GM10266 (cell line): ENCODE data around the gene RNF167.
"Not testable (repeated sequence)": the region's sequence is repeated elsewhere in the genome, so short reads cannot be mapped to it uniquely, and the experiment has no call there.

Experiments used
- DNase-seq: peaks from one replicate; pipeline ENCODE4 v3.0.0; 2012; ENCODE audit errors: extremely low spot score
- TF ChIP-seq, protein P1 (sequence below): IDR thresholded peaks from 2 replicates; pipeline ENCODE4 v1.5.1; 2012; ENCODE audit warnings: mild to moderate bottlenecking, low read depth; ENCODE audit not compliant: control insufficient read depth, insufficient read depth; ENCODE audit errors: missing control alignments

RNF167 gene

DNA sequence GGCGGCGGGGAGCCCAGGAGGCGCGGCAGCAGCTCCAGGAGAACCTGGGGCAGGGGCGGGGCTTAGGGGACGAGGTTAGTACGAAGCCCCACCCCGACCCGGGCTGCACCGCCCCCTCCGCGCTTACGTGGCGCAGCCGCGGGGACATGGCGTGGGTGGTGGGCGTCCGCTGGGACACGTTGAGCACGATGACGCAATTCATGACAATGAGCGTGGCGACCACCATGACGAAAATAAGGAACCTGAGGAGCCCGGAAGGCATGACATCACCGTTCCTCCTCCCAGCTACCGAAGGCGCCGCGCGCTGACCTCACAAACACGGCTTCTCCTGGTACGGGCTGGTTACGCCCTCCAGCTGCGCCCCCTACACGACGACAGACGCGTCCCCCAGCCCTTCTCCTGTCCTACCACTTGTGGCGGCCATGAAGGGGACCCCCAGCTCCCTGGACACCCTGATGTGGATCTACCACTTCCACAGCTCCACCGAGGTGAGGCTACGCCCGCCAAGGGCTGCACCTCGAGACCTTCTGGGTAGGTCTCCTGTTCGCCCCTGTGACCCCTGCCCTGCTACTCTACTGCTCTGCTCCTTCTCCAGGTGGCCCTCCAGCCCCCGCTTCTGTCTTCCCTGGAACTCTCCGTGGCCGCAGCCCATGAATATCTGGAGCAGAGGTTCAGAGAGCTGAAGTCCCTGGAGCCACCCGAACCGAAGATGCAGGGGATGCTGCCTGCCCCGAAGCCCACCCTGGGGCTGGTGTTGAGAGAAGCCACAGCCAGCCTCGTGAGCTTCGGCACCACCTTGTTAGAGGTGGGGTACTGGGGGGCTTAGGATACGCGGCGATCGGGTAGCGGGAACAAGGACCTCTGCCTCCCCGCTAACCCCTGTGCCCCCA, 40.5 kb upstream of the RNF167 start, which contains the start of gene C17orf107:
TSS of gene C17orf107 (plus strand) at position 196 of the 890 bp plus-strand sequence. CDS start at position 423, 227 bp downstream.
- TF ChIP-seq, protein P1, sequence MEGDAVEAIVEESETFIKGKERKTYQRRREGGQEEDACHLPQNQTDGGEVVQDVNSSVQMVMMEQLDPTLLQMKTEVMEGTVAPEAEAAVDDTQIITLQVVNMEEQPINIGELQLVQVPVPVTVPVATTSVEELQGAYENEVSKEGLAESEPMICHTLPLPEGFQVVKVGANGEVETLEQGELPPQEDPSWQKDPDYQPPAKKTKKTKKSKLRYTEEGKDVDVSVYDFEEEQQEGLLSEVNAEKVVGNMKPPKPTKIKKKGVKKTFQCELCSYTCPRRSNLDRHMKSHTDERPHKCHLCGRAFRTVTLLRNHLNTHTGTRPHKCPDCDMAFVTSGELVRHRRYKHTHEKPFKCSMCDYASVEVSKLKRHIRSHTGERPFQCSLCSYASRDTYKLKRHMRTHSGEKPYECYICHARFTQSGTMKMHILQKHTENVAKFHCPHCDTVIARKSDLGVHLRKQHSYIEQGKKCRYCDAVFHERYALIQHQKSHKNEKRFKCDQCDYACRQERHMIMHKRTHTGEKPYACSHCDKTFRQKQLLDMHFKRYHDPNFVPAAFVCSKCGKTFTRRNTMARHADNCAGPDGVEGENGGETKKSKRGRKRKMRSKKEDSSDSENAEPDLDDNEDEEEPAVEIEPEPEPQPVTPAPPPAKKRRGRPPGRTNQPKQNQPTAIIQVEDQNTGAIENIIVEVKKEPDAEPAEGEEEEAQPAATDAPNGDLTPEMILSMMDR = no peak
- peak; percentile 91 for DNase-seq

DNA sequence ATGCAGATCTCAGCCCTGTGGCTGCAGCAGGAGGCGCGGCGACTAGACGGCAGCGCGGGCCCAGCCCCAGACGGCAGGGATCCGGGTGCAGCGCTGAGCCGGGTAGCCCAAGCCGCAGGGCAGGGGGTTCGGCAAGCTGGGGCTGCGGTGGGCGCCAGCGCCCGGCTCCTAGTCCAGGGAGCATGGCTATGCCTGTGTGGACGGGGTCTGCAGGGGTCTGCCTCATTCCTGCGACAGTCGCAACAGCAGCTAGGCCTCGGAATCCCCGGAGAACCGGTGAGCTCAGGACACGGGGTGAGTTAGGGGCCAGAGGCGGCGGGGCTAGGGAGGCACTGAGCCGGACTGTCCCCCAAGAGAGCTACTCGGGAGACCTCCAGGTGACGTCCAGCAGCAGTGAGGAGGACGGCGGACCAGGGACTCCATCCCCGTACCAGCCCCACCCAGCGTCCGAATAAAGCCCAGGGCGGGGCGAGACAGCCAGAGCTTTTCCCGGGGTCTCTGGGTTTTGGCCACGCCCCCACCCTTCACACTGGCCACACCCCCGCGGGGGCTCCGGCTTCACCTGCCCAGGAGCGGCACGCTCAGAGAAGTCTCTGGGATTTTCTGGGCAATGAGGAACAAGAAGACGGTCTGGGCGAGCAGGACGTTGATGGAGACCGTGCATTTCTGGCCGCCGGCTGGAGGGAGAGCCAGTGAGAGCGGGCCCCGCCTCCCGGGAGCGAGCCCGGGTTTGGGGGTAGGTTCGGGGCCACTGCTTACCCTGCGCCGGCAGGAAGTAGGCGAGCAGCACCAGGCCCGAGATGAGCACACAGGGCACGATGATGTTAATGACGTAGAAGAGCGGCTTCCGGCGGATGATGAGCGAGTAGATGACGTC, 39.6 kb upstream of the RNF167 start:
- peak; percentile 70 for DNase-seq
- TF ChIP-seq, protein P1 = no peak

DNA sequence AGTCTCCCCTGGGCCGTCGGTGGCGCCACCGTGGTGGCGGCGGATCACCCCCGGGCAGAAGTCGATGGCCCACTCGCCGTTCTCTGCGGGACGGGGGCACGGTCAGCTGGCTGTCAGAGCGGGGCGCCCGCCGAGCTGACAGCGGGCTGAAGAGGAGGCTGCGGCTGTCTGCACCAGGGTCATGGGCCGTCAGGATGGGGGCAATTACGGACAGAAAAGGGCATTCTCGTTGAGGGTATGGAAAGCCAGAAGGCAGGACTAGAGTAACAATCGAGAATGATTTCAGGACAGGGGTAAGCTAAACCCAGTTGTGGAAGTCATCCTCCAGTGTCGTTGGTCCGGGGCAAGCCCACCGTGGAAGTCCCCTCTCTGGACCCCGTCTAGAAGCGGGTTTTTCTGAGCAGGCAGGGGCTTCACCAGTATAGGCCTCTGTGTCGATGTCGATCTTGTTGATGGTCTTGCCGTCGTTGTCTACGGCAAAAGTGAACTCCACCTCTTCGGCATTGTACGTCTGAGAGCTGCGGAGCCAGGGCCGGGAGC, 38.9 kb upstream of the RNF167 start:
- DNase-seq = no peak
- TF ChIP-seq, protein P1 = no peak

DNA sequence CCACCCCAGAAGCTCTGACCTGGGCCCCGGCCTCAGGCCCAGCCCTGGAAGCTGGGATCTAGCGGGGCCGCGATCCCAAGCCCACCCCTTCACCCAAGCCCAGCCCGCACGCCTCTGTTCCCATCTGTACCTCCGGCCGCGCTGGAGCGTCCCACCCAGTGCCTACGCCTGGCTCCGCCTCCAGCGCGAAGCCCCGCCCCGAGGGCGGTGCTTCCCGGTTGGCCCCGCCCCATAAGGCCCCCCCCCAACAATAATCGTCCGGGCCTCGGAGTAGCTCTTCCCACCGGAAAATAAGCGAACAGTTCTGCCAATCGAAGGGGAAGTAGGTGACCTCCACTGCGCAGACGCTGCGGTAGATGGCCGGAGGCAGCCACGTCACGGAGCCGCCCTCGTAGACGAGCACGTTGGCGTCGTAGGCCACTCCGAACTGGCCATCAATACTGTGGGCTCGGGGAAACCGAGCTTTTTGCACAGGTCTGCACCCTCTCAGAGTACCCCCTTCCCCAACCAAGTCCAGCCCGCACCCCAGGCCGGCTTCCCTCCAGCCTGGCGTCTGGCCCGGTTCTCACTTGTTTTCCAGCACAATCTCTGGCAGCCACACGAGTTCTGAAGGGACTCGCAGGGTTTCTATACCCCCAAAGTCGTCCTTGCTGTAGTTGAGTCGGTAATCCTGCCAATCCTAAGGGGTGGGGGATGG, 38.3 kb upstream of the RNF167 start:
- peak; percentile 80 for DNase-seq
- TF ChIP-seq, protein P1 = no peak

DNA sequence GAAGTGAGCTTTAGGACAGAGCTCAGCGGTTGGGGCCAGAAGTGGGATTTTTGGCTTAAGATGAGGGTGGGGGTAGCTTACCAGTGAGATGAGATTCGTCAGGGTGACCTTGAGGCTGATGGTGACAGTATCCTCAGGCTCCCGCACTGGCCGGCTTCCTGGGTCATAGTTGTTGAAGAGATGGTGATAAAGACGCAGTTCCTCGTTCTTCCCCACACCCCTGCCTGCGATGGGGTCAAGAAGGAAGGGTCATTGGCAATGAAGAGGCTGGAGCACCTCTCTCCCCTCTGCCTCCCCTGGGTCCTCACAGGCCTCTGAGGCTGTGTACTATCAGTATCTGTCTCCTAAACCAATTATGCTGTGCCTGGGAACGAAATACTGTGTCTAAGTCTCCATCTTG, 37.5 kb upstream of the RNF167 start:
- TF ChIP-seq, protein P1 = no peak
- DNase-seq = peak; percentile 10

DNA sequence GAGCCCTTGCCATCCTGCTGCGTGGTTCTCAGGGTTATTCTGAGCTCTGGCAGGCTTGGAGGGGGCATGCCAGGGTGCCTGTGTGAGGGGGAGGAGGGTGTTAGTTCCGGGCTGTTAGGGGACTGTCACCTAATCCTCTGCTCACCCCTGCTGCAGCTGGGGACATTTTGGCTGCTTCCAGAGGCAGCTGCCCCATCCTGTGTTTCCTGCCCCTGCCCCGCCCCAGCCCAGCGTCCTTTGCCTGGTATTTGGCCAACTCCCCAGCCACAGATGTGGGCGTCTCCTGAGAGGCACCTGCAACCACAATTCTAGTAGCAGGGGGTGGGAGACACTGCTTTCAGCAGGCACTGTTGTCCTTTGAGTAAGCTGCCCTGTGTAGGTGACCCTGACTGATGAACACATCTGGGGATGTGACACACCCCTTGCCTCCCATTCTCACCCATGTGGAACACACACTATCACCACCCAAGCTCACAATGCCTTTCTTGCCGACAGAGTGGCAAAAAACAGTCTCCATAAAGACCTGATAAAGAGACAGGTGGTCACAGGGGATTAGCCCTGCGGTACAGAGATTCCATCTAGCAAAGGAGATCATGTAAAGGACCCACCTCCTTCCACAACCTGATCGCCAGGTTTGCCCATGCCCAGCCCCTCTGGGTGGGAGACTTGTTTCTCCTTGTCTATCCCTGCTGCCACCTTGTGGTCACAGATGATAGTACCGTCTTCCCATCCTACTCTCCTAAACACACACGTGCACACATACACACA, 36.8 kb upstream of the RNF167 start, which contains the start of gene CHRNE:
TSS of gene CHRNE (minus strand) at position 48 of the 768 bp plus-strand sequence. CDS start at position 13, 35 bp downstream.
- TF ChIP-seq, protein P1 = peak; percentile 77
- DNase-seq = peak; percentile 61

DNA sequence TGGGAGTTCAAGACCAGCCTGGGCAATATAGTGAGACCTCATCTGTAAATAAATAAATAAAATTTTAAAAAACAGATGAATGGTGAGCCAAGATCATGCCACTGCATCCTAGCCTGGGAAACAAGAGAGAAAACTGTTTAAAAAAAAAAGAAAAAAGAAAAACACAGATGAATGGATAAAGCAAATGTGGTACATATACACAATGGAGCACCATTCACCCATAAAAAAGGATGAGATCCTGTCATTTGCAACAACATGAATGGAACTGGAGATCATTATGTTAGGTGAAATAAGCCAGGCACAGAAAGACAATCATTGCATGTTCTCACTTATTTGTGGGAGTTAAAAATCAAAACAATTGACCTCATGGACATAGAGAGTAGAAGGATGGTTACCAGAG, 33.4 kb upstream of the RNF167 start:
- DNase-seq = not testable (repeated sequence)
